ENCODE measurements around the gene RXRB. TPM values are rescaled to one million over a fixed set of nuclear protein-coding genes. Genes with fewer than 3 reads are reported as not detected.
A peak's percentile ranks its signal among the peaks of the same experiment; 100 is the strongest.

RXRB gene
- total and polyA plus RNA-seq, 2 of the 13 experiments (the other 11 are each of a cell fraction or from before 2014, with no cell fraction given) = 26.7 to 55.7 TPM

GRCh38 chr6:33248932-33249731 lies 48.7 kb upstream of the RXRB start (continued):
- TF ChIP-seq, protein P1, sequence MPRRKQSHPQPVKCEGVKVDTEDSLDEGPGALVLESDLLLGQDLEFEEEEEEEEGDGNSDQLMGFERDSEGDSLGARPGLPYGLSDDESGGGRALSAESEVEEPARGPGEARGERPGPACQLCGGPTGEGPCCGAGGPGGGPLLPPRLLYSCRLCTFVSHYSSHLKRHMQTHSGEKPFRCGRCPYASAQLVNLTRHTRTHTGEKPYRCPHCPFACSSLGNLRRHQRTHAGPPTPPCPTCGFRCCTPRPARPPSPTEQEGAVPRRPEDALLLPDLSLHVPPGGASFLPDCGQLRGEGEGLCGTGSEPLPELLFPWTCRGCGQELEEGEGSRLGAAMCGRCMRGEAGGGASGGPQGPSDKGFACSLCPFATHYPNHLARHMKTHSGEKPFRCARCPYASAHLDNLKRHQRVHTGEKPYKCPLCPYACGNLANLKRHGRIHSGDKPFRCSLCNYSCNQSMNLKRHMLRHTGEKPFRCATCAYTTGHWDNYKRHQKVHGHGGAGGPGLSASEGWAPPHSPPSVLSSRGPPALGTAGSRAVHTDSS (CRISPR knock-in tag; conservative IDR thresholded peaks at IDR 0.05) = no peak
- peak; percentile 42 for TF ChIP-seq TEAD3 (CRISPR knock-in tag; optimal IDR thresholded peaks at IDR 0.05; ENCODE audit: borderline replicate concordance)
- no peak; the same call in 1 of the 2 replicates for TF ChIP-seq ZNF678 (CRISPR knock-in tag; IDR thresholded peaks at IDR 0.05)
- peak; percentile 76 for TF ChIP-seq POLR2AphosphoS5 (IDR thresholded peaks at IDR 0.05; ENCODE audit: low read depth, low read length)
- TF ChIP-seq SCMH1 (CRISPR knock-in tag; IDR thresholded peaks at IDR 0.05; ENCODE audit: borderline replicate concordance) = no peak
- TF ChIP-seq ZEB1 (IDR thresholded peaks at IDR 0.05; ENCODE audit: insufficient replicate concordance, low read depth) = no peak
- TF ChIP-seq DNMT1 (CRISPR knock-in tag; IDR thresholded peaks at IDR 0.05) = no peak
- TF ChIP-seq POLR2G (IDR thresholded peaks at IDR 0.05; ENCODE audit: low read depth, low read length) = peak; percentile 97
- TF ChIP-seq ZSCAN30 (CRISPR knock-in tag; IDR thresholded peaks at IDR 0.05) = no peak
- no peak for TF ChIP-seq EZH2 (conservative IDR thresholded peaks at IDR 0.05; ENCODE audit: low read depth, low read length)
- TF ChIP-seq, protein P2, sequence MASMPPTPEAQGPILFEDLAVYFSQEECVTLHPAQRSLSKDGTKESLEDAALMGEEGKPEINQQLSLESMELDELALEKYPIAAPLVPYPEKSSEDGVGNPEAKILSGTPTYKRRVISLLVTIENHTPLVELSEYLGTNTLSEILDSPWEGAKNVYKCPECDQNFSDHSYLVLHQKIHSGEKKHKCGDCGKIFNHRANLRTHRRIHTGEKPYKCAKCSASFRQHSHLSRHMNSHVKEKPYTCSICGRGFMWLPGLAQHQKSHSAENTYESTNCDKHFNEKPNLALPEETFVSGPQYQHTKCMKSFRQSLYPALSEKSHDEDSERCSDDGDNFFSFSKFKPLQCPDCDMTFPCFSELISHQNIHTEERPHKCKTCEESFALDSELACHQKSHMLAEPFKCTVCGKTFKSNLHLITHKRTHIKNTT (CRISPR knock-in tag; IDR thresholded peaks at IDR 0.05) = no peak
- TF ChIP-seq ZNF329 (CRISPR knock-in tag; IDR thresholded peaks at IDR 0.05; ENCODE audit: low read depth) = peak; percentile 69; the same call in 1 of the 2 replicates
- TF ChIP-seq ZNF446 (CRISPR knock-in tag; IDR thresholded peaks at IDR 0.05) = no peak; the same call in 1 of the 2 replicates
- no peak for TF ChIP-seq ZNF839 (CRISPR knock-in tag; IDR thresholded peaks at IDR 0.05; ENCODE audit: borderline replicate concordance)
- TF ChIP-seq HIVEP1 (CRISPR knock-in tag; IDR thresholded peaks at IDR 0.05) = no peak; the same call in 1 of the 2 replicates
- no peak for TF ChIP-seq YY1 (IDR thresholded peaks at IDR 0.05; ENCODE audit: insufficient read depth, insufficient replicate concordance, low read depth, low read length)
- TF ChIP-seq MAF1 (CRISPR knock-in tag; IDR thresholded peaks at IDR 0.05; ENCODE audit: borderline replicate concordance) = peak; percentile 59; the same call in 1 of the 2 replicates
- no peak for TF ChIP-seq ATF4 (CRISPR knock-in tag; IDR thresholded peaks at IDR 0.05)
- TF ChIP-seq, protein P3, sequence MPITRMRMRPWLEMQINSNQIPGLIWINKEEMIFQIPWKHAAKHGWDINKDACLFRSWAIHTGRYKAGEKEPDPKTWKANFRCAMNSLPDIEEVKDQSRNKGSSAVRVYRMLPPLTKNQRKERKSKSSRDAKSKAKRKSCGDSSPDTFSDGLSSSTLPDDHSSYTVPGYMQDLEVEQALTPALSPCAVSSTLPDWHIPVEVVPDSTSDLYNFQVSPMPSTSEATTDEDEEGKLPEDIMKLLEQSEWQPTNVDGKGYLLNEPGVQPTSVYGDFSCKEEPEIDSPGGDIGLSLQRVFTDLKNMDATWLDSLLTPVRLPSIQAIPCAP (CRISPR knock-in tag; IDR thresholded peaks at IDR 0.05; ENCODE audit: low read depth) = no peak
- no peak for TF ChIP-seq SIN3B (IDR thresholded peaks at IDR 0.05; ENCODE audit: low read length)
- no peak for TF ChIP-seq USF2 (IDR thresholded peaks at IDR 0.05; ENCODE audit: low read depth, low read length)
- peak; percentile 24; the same call in 1 of the 2 replicates for TF ChIP-seq USF2 (CRISPR knock-in tag; IDR thresholded peaks at IDR 0.05; ENCODE audit: borderline replicate concordance)
- no peak for TF ChIP-seq KAT2B (IDR thresholded peaks at IDR 0.05; ENCODE audit: borderline replicate concordance, low read depth, low read length)
